Amniotic stem cell (primary cell): ENCODE results near the gene RARG.
"Not testable (repeated sequence)": the region's sequence is repeated elsewhere in the genome, so short reads cannot be mapped to it uniquely, and the experiment has no call there.

Source experiments
- DNase-seq: peaks from one replicate; lab custom pipeline; 2025; lab: John Stamatoyannopoulos, UW

RARG gene

DNA sequence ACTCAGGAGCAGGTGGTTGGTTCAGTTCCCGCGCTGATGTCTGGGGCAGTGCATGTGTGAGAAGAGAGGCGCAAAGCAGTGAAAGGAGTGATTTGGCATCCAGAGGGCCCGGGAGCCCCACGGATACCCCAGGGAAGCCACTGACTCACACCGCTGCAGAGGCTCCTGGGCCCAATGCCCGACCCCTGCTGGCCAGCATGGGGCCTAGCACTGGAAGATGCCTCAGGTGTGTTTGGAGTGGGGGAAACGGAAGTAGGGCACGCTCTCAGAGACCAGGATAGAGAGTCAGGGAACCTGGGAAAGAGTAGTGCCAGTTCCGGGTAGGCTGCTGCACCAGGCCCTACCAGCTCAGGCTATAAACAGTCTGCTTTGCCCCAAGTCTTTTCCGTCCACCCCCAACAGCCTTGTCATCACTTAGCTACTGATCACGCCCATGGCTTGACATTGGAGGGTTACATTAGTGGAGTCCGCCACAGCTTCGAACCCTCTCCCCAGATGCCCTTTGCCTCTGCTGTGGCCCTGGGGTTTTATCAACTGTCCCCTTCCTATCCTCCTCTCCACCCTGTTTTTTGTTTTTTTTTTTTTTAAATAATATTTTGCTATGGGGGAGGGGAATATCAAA lies 41.8 kb downstream of the RARG start:
- DNase-seq: no peak

DNA sequence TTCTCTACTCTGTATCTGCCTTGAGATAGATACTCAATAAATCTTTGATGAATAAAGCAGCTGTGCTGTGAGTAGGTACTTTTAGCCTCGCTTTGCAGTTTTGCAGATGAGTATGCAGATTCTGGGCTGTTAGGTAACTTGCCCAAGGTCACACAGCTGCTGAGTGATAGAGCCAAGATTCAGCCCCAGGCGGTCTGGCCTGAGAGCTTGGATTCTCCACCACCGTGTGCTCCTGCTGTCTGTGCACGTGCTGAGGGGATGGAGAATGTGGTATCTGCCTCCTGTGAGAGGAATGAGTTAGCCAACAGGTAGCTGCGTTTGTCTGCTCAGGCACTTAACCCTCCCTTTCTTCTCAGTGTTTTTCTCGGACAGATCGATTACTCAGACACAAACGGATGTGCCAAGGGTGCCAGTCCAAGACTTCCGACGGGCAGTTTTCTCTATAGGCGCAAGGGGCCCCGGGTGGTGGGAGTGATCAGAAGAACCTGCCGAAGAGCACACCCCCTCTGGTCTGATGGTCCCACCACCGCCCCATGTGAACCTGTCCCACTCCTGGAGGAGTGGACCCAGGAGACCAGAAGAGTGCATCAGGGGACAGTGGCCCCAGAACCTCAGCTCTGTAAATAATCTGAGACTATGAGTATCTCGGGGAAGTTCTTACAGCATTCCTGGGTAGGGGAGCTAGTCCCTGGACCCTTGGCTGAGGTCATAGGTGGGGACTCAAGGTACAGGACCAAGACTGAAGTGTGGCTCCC lies 44.7 kb downstream of the RARG start:
- no peak for DNase-seq

DNA sequence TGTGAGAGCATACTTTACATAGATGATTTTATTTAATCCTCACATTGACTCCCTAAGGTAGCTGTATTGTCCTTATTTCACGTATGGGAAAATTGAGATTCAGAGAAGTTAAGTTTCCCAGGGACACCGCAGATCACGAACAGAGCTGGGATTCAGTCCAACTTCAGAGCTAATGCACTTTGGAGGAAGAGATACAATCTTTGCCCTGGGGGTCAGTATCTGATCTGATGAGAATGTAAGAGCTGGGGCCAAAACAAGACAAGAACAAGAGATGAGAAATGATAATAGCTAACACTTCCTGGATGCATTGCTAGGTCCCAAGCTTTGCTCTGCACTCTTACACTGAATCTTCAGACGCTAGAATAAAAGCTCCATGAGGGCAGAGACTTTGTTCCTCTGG lies 45.3 kb downstream of the RARG start:
- no peak for DNase-seq

DNA sequence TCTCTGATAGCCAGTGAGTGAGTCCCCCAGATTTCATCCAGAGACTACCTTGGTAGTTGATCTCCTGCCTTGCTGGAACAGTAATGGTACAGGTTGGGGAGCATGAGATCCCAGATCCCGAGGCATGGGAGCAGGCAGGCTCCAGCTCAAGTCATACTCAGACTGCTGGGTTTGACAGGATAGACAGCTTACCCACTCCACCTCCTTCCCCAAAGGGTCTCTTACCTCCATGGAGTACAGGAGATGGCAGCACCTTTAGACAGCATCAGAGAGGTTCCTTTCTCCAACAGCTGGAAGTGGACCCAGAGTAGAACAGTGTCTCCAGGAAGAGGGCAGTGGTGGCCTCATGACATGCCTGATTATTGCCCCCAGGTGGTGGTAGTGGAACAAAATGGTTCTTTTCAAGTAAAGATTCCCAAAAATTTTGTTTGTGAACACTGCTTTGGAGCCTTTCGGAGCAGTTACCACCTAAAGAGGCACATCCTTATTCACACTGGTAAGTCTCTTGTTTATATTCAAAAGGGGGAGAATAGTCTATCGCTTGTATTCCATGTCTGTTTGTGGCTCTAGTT lies 46.3 kb downstream of the RARG start:
- DNase-seq: no peak

- no peak for DNase-seq
These were observed 47.2 kb downstream of the RARG start for GRCh38 chr12:53184828-53185227.

- DNase-seq: no peak
These were observed 49.1 kb downstream of the RARG start for GRCh38 chr12:53182903-53183302.

- DNase-seq: no peak
These were observed 50.1 kb downstream of the RARG start for GRCh38 chr12:53181935-53182334.

GRCh38 chr12:53180931-53181645 lies 50.9 kb downstream of the RARG start:
- DNase-seq: no peak

DNA sequence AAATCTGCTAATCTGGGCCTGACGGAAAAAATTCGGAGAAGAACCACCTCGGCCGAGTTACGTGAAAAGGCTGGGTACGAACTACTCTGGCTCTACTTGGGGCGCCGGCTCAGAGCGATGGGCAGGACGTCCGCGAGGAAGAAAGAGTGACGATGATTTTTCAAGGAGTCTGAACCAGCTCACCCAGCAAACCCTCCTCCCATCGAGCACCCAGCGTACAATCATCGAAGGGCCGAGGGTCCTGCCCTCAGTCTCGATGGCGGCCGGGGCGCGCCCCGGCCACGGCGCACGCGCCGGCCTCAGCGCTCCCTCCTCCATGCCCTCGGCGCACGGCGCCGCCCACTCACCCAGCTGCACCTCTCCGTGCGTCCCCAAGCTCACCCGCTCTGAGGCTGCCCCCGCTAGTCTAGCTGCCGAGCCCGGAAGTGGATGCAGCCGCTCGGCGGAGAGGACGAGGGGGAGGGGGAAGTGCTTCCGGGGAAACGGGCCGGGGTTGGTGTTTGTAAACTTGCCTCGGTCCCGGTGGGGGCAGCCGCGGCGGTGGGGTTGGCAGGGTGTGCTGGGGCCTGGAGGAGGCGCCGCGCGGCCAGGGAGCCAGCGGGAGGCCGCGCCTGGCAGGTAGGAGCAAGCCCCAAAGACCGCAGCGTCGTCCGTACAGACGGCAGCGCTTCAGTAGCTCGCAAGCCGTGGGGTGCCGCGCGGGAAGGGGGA lies 51.6 kb downstream of the RARG start, which contains the start of the genes CSAD and ZNF740:
TSS of gene CSAD (minus strand) at position 706 of the 711 bp plus-strand sequence. CDS start 7,455 bp downstream, outside the sequence.
TSS of gene ZNF740 (plus strand) at position 503 of the 711 bp plus-strand sequence. CDS start 1,262 bp downstream, outside the sequence.
- peak; percentile 89 for DNase-seq

DNA sequence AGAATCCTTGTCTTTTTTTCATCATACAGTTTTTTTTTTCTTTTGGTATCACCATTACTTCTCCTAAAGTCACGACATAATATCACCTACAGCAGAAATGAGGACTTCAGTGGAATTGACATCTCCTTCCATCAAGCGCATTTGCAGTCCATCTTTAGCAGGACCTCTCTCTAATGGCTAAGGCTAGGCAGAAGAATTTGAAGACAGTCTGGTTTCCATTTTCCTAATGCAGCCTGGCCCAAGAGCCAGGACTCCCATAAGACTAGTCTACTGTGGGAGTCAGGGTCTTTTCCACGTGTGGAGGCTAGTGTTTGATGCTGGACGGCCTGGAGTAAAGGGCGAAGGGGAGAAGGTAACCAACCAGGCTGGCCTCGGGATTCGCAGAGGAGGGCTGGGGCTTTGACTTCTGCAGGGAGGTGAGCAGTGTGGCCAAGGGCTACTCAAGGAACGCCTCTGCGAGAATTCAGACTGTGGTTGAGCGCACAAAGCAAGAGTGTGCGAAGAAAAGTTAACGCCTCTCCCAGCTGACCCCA lies 52.3 kb downstream of the RARG start:
- no peak for DNase-seq

DNA sequence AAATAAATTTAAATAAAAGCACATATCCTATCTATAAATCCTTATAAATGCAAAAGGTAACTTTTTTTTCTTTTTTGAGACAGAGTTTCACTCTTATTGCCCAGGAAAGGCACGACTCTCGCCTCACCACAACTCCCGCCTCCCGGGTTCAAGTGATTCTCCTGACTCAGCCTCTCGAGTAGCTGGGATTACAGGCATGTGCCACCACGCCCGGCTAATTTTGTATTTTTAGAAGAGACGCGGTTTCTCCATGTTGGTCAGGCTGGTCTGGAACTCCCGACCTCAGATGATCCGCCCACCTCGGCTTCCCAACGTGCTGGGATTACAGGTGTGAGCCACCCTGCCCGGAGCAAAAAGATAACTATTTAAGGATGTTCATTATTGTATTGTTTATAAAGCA lies 53.2 kb downstream of the RARG start:
- DNase-seq: not testable (repeated sequence)

- DNase-seq: not testable (repeated sequence)
These were observed 54.6 kb downstream of the RARG start for GRCh38 chr12:53177447-53177846.

DNA sequence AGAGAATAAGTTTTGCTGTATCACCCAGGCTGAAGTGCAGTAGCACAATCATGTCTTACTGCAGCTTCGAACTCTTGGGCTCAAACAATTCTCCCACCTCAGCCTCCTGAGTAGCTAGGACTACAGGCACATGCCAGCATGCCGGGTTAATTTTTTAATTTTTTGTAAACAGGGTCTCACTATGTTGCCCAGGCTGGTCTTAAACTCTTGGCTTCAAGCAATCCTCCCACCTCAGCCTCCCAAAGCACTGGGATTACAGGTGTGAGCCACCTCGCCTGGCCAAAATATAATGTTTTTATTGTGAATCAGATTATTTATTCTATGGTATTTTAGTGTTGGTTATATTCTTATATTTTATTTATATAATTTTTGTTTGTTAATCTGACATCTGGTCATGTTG lies 55.3 kb downstream of the RARG start:
- no peak for DNase-seq

DNA sequence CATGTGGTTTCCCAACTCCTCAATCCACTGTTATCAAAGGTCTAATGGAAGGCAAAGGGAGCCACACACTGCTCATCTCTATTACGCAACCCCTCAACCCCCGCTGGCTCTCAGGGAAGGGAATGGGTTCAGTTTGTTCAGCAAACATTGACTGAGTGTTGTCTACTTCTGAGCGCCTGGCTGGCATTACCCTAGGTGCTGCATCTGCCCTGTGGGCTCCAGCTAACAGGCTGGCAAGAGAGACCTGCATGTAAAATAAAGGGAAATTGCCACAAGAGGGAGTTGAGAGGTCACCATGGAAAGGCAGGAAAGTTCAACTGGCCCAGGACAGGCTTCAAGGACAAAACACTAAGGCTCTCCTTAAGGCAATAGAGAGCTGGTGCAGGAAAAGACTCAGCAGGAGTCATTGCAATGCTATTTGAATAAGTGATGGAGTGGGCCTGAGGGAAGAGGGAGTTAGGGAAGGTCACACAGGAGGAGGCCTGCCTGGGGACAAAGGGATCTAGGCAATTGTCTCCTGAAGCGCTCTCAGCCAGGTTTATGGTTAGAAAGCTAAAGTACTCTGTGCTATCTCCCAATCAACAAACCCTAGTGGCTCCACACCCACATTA lies 57.0 kb downstream of the RARG start:
- no peak for DNase-seq

DNA sequence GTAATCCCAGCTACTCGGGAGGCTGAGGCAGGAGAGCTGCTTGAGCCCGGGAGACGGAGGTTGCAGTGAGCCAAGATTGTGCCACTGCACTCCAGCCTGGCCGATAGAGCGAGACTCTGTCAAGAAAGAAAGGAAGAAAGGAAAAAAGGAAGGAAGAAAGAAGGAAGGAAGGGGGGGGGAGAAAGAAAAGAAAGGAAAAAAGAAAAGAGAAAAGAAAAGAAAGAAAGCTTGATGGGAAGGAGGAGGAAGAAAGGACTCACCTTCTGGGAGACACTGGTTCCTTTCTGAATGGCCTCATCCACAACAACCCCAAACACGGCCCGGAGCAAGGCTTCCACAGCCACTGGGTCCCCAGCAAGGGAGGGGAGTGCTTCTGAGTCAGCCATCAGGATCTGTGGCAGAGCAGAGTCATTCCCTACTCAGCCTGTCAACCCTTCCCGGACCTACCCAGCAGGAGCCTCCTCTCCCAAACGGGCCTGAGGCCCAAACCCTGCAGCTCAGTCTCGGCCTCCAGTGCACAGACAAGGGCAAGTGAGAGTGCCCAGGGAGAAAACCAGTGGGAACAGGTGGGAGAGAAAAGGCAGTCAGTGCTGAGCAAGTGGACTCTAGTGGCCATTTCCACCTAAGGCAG lies 58.8 kb downstream of the RARG start:
- no peak for DNase-seq

DNA sequence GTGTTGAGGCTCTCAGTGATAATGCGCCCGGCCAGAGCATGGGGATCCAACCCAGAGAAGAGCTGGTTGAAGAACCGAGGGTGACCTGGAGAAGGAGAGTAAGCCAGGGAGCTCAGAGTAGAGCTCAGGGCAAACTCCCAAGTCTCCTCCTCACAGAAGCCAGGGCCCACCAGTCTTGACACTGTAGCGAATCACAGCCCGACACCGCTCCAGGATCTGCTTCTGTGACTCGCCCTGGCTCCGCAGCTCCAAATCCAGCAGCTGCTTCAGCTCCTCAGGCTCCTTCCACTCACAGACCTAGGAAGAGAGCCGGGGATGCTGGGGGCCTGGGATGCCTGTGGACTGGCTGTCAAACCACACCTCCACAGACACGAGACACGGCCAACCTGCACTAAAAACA lies 59.7 kb downstream of the RARG start:
- no peak for DNase-seq

GRCh38 chr12:53171725-53172329 lies 60.2 kb downstream of the RARG start:
- no peak for DNase-seq

- no peak for DNase-seq
These were observed 60.9 kb downstream of the RARG start for GRCh38 chr12:53170876-53171724.

DNA sequence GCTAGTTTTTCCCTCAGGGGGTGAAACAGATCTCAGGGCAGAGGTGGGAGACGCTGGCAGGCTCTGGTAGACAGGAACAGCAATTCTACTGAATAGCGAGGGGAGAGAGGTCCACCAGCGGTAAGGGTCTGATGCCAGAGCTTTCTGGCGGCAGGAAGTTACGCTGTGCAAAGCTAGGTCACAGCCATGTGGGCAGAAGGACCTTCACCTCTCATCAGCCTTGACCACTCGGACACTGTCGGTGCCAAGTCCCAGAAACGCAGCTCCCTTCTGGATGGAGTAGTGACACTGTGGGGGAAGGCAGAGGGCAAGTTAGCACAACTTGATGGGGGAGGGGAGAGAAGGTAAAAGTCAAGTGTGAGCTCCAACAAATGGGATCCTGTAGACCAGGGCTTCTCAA lies 61.8 kb downstream of the RARG start:
- DNase-seq: no peak
